SK-N-SH (cell line): ENCODE results near the gene SYNJ2BP. TPM values are rescaled to one million over a fixed set of nuclear protein-coding genes. Genes with fewer than 3 reads are reported as not detected.
"Not testable (repeated sequence)": the region's sequence is repeated elsewhere in the genome, so short reads cannot be mapped to it uniquely, and the experiment has no call there.

ENCODE experiments used
- CTCF ChIA-PET: fragments of 300-600, 350-600 bp; formaldehyde crosslinking; extraction: SDS; loops from one replicate; lab custom pipeline; 2021; lab: Yijun Ruan, JAX
- POLR2A ChIA-PET: fragments of 350-600 bp; sonication (Branson Sonifier 250); formaldehyde crosslinking; extraction: SDS; loops from one replicate; lab custom pipeline; 2020; ENCODE audit warnings: antibody characterized with exemption, inconsistent platforms; lab: Yijun Ruan, JAX
- DNase-seq: peaks from one replicate; pipeline ENCODE4 v3.0.0; 2012
- H2AFZ ChIP-seq: fragments of 200-600 bp; sonication (generic); 2 replicates; pipeline ENCODE4 v1.8.1; 2016; ENCODE audit warnings: antibody characterized with exemption, mild to moderate bottlenecking, low read depth
- H3F3A ChIP-seq: fragments of 200-600 bp; sonication (generic); replicated peaks from 2 replicates; pipeline ENCODE3; 2016; ENCODE audit warnings: antibody characterized with exemption, mild to moderate bottlenecking; ENCODE audit not compliant: insufficient read depth
- H3K27ac ChIP-seq, 2 experiments: fragments of 200-500 bp in 1 of 2; fragments of 200-600 bp in 1 of 2; sonication (Bioruptor generic) in 1 of 2; sonication (generic), shearing (Covaris generic) in 1 of 2; 2 replicates each; pipeline versions ENCODE4 v1.5.1 to v1.6.1; 2014 to 2016; ENCODE audit warnings: low read depth in 2 of 2, inconsistent platforms in 1 of 2, low read length in 1 of 2, mild to moderate bottlenecking in 1 of 2, mixed read lengths in 1 of 2
- H3K27me3 ChIP-seq: fragments of 200-600 bp; sonication (generic), shearing (Covaris generic); 2 replicates; pipeline ENCODE4 v1.6.1; 2016; ENCODE audit warnings: mixed run types; ENCODE audit not compliant: insufficient read depth
- H3K36me3 ChIP-seq, 2 experiments: fragments of 200-500 bp in 1 of 2; fragments of 200-600 bp in 1 of 2; sonication (Bioruptor generic) in 1 of 2; sonication (generic) in 1 of 2; replicated peaks in 1 of 2; 2 replicates each; pipeline versions ENCODE3 to v1.5.1; 2014 to 2016; ENCODE audit warnings: low read length in 1 of 2, mild to moderate bottlenecking in 1 of 2; ENCODE audit not compliant: insufficient read depth in 2 of 2, control insufficient read depth in 1 of 2
- H3K4me1 ChIP-seq, 2 experiments: fragments of 200-500 bp in 1 of 2; fragments of 200-600 bp in 1 of 2; sonication (Bioruptor generic) in 1 of 2; sonication (generic), shearing (Covaris generic) in 1 of 2; 2 replicates each; pipeline versions ENCODE4 v1.5.1 to v1.6.1; 2014 to 2016; ENCODE audit warnings: low read depth in 1 of 2, low read length in 1 of 2, mixed run types in 1 of 2; ENCODE audit not compliant: insufficient read depth in 2 of 2, control insufficient read depth in 1 of 2
- H3K4me2 ChIP-seq: fragments of 200-600 bp; sonication (generic), shearing (Covaris generic); 2 replicates; pipeline ENCODE4 v1.6.1; 2017; ENCODE audit warnings: mixed run types
- H3K4me3 ChIP-seq, 2 experiments: fragments of 200-500 bp in 1 of 2; fragments of 200-600 bp in 1 of 2; sonication (Bioruptor generic) in 1 of 2; sonication (generic), shearing (Covaris generic) in 1 of 2; 2 replicates each; pipeline versions ENCODE4 v1.5.1 to v1.8.1; 2014 to 2016; ENCODE audit warnings: low read depth in 2 of 2, inconsistent platforms in 1 of 2, low read length in 1 of 2, mild to moderate bottlenecking in 1 of 2, mixed read lengths in 1 of 2, moderate library complexity in 1 of 2
- H3K79me2 ChIP-seq: fragments of 200-600 bp; sonication (generic); 2 replicates; pipeline ENCODE4 v1.8.1; 2017; ENCODE audit warnings: mild to moderate bottlenecking; ENCODE audit not compliant: insufficient read depth
- H3K9ac ChIP-seq: fragments of 200-600 bp; sonication (generic); 2 replicates; pipeline ENCODE4 v1.6.1; 2017; ENCODE audit warnings: mixed run types
- H3K9me2 ChIP-seq: fragments of 200-600 bp; sonication (generic); 2 replicates; pipeline ENCODE4 v1.6.1; 2017; ENCODE audit warnings: mixed run types
- H3K9me3 ChIP-seq: fragments of 200-600 bp; sonication (generic); 2 replicates; pipeline ENCODE4 v1.6.1; 2017; ENCODE audit warnings: mixed run types, mild to moderate bottlenecking, moderate library complexity
- H4K20me1 ChIP-seq: fragments of 200-600 bp; sonication (generic); 2 replicates; pipeline ENCODE4 v1.6.1; 2017; ENCODE audit warnings: mild to moderate bottlenecking, mixed run types; ENCODE audit not compliant: insufficient read depth
- CHD2 ChIP-seq: fragments of 150-350 bp; IDR thresholded peaks from 2 replicates; pipeline ENCODE4 v1.6.1; 2018; ENCODE audit warnings: low read length; ENCODE audit not compliant: partially characterized antibody
- FOSL2 ChIP-seq: IDR thresholded peaks from 2 replicates; pipeline ENCODE4 v1.4.0; 2012; ENCODE audit warnings: low read depth, mild to moderate bottlenecking, moderate library complexity, borderline replicate concordance
- MXI1 ChIP-seq: IDR thresholded peaks from 2 replicates; pipeline ENCODE4 v1.6.1; 2012; ENCODE audit warnings: mild to moderate bottlenecking, low read depth, low read length, improper control_type of control experiment
- NFIC ChIP-seq: IDR thresholded peaks from 2 replicates; pipeline ENCODE4 v1.4.0; 2012; ENCODE audit warnings: borderline replicate concordance
- POLR2AphosphoS5 ChIP-seq: IDR thresholded peaks from 2 replicates; pipeline ENCODE4 v1.6.1; 2012; ENCODE audit warnings: low read depth, low read length
- RXRA ChIP-seq: IDR thresholded peaks from 2 replicates; pipeline ENCODE4 v1.4.0; 2012; ENCODE audit warnings: low read depth, mild to moderate bottlenecking, borderline replicate concordance
- TAF1 ChIP-seq: IDR thresholded peaks from 2 replicates; pipeline ENCODE4 v1.6.1; 2012; ENCODE audit warnings: low read depth, mild to moderate bottlenecking, low read length, moderate library complexity, borderline replicate concordance
- TCF12 ChIP-seq: IDR thresholded peaks from 2 replicates; pipeline ENCODE4 v1.4.0; 2012
- YY1 ChIP-seq: IDR thresholded peaks from 2 replicates; pipeline ENCODE4 v1.4.0; 2012; ENCODE audit warnings: low read depth, mild to moderate bottlenecking
- WGBS: methylation state at CpG from one replicate; pipeline ENCODE4 v1.1.6; 2017; ENCODE audit warnings: low lambda C conversion rate; 5-methylcytosine and 5-hydroxymethylcytosine counted together
- polyA plus RNA-seq, 3 experiments: library from polyadenylated mRNA; depleted of rRNA; stranded (reverse); fragments of >200 nt; gene quantifications; 2 replicates each; pipeline ENCODE4 v1.2.3, GENCODE V29; 2012
- TF ChIP-seq, protein P1 (sequence below): IDR thresholded peaks from 2 replicates; pipeline ENCODE4 v1.6.1; 2012; ENCODE audit warnings: mild to moderate bottlenecking, low read depth, low read length, moderate library complexity
- TF ChIP-seq, protein P2 (sequence below): IDR thresholded peaks from 2 replicates; pipeline ENCODE4 v1.4.0; 2012; ENCODE audit warnings: low read depth
- TF ChIP-seq, protein P3 (sequence below): fragments of 150-350 bp; IDR thresholded peaks from 2 replicates; pipeline ENCODE4 v1.6.1; 2016; ENCODE audit warnings: mild to moderate bottlenecking, low read depth, low read length

Gene SYNJ2BP
- polyA plus RNA-seq, 1 of the 3 experiments (the other 2 are of a cell fraction), result 12.4 TPM

DNA sequence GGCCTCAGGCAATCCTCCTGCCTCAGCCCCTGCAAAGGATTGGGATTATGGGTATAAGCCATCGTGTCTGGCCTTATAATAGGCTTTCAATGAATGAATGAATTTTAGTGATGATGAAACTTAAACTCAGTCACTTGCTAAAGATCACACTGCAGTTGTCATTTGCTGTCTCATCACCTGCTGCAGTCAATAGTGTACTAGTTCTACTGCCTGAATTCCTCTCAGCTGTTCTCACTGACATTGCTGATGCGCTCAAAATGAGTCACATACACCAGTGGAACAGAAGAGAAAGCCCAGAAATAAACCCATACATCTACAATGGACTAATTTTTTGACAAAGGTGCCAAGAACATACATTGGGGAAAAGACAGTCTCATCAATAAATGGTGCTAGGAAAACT lies 5.6 kb upstream of the SYNJ2BP start:
- no peaks in the 10 kb centered on the region for H3K9me2 ChIP-seq
- no peak for DNase-seq
- no peak overlapping the region for H3K9ac ChIP-seq
- H2AFZ ChIP-seq, result no peak overlapping the region
- no peak overlapping the region for H3K4me2 ChIP-seq
- H3K4me1 ChIP-seq, result no peaks in the 10 kb centered on the region
- no peaks in the 10 kb centered on the region for H4K20me1 ChIP-seq
- H3K79me2 ChIP-seq, result no peaks in the 10 kb centered on the region
- H3K27ac ChIP-seq, result no peak overlapping the region
- H3K36me3 ChIP-seq, result no peaks in the 10 kb centered on the region
- no peak overlapping the region for H3K4me3 ChIP-seq
- POLR2A ChIA-PET, result no interaction called here
- CTCF ChIA-PET, result no interaction called here
- 57% methylated on average over 2 of the region's 2 CpGs for WGBS
- H3K27me3 ChIP-seq, result no peaks in the 10 kb centered on the region
- H3F3A ChIP-seq, result peaks cover 11% of the 10 kb centered on the region
- TF ChIP-seq MXI1 (no peak), NFIC (no peak), YY1 (no peak), TCF12 (no peak), RXRA (no peak), FOSL2 (no peak), POLR2AphosphoS5 (no peak), CHD2 (no peak), TAF1 (no peak)
- TF ChIP-seq, protein P1, sequence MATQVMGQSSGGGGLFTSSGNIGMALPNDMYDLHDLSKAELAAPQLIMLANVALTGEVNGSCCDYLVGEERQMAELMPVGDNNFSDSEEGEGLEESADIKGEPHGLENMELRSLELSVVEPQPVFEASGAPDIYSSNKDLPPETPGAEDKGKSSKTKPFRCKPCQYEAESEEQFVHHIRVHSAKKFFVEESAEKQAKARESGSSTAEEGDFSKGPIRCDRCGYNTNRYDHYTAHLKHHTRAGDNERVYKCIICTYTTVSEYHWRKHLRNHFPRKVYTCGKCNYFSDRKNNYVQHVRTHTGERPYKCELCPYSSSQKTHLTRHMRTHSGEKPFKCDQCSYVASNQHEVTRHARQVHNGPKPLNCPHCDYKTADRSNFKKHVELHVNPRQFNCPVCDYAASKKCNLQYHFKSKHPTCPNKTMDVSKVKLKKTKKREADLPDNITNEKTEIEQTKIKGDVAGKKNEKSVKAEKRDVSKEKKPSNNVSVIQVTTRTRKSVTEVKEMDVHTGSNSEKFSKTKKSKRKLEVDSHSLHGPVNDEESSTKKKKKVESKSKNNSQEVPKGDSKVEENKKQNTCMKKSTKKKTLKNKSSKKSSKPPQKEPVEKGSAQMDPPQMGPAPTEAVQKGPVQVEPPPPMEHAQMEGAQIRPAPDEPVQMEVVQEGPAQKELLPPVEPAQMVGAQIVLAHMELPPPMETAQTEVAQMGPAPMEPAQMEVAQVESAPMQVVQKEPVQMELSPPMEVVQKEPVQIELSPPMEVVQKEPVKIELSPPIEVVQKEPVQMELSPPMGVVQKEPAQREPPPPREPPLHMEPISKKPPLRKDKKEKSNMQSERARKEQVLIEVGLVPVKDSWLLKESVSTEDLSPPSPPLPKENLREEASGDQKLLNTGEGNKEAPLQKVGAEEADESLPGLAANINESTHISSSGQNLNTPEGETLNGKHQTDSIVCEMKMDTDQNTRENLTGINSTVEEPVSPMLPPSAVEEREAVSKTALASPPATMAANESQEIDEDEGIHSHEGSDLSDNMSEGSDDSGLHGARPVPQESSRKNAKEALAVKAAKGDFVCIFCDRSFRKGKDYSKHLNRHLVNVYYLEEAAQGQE, result no peak
- TF ChIP-seq, protein P2, sequence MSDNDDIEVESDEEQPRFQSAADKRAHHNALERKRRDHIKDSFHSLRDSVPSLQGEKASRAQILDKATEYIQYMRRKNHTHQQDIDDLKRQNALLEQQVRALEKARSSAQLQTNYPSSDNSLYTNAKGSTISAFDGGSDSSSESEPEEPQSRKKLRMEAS, result no peak
- TF ChIP-seq, protein P3, sequence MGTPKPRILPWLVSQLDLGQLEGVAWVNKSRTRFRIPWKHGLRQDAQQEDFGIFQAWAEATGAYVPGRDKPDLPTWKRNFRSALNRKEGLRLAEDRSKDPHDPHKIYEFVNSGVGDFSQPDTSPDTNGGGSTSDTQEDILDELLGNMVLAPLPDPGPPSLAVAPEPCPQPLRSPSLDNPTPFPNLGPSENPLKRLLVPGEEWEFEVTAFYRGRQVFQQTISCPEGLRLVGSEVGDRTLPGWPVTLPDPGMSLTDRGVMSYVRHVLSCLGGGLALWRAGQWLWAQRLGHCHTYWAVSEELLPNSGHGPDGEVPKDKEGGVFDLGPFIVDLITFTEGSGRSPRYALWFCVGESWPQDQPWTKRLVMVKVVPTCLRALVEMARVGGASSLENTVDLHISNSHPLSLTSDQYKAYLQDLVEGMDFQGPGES, result no peak
- H3K9me3 ChIP-seq, result no peaks in the 10 kb centered on the region

DNA sequence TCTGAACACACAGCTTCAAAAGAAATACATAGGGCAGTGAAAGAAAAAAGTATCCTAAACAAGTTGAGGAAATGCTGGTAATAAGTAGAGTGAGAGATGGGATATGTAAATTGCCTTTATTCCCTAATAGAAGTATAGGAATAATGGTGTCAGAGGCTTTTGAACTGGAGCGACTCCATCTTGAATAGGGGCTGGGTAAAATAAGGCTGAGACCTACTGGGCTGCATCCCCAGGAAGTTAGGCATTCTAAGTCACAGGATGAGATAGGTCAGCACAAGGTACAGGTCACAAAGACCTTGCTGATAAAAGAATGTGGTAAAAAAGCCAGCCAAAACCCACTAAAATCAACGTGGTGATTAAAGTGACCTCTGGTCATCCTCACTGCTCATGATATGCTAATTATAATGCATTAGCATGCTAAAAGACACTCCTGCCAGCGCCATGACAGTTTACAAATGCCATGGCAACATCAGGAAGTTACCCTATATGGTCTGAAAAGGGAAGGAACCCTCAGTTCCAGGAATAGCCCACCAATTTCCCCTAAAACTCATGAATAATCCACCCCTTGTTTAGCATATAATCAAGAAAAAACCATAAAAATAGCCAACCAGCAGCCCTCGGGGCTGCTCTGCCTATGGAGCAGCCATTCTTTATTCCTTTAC lies 2.5 kb upstream of the SYNJ2BP start:
- DNase-seq, CTCF ChIA-PET: not testable (repeated sequence)
- 63% methylated on average over 4 of the region's 4 CpGs for WGBS

More for the DNA sequence above, 2.5 kb upstream of the SYNJ2BP start:
- H3K4me1 ChIP-seq, H3K4me2 ChIP-seq, H3K36me3 ChIP-seq, H2AFZ ChIP-seq, H3K4me3 ChIP-seq, POLR2A ChIA-PET, H3F3A ChIP-seq, H4K20me1 ChIP-seq, H3K9me2 ChIP-seq, H3K9ac ChIP-seq, H3K9me3 ChIP-seq, H3K27me3 ChIP-seq, H3K27ac ChIP-seq: not testable (repeated sequence)
- peaks cover 29% of the 10 kb centered on the region for H3K79me2 ChIP-seq
